GM13977 (cell line): ENCODE measurements around the gene TMEM267.
"Not testable (repeated sequence)": the region's sequence is repeated elsewhere in the genome, so short reads cannot be mapped to it uniquely, and the experiment has no call there.

Experiments
- DNase-seq: peaks from one replicate; pipeline ENCODE4 v3.0.0; 2012; ENCODE audit warnings: low spot score
- CTCF ChIP-seq: IDR thresholded peaks from 2 replicates; pipeline ENCODE4 v1.5.1; 2012; ENCODE audit warnings: mild to moderate bottlenecking, control low read depth; ENCODE audit not compliant: insufficient read depth; ENCODE audit errors: extremely low read depth, missing control alignments
- in situ Hi-C: fragments of 300-500 bp; cut with MboI; formaldehyde crosslinking; loops from one replicate; pipeline ENCODE4 v1.12.0; 2022; ENCODE audit warnings: low sequenced_read_pairs, low pct_unique_long_range_greater_than_20kb, mixed read lengths, inconsistent platforms; ENCODE audit not compliant: unreplicated experiment

The TMEM267 gene

GRCh38 chr5:43514471-43514815, 30.8 kb upstream of the TMEM267 start:
- DNase-seq, result no peak
- TF ChIP-seq CTCF, result no peak
- in situ Hi-C loops, result no loop called here

- in situ Hi-C loops, result no loop called here
- TF ChIP-seq CTCF, result no peak
- no peak for DNase-seq
Measured at GRCh38 chr5:43514025-43514424, 30.4 kb upstream of the TMEM267 start.

GRCh38 chr5:43511062-43511461, 27.4 kb upstream of the TMEM267 start:
- not testable (repeated sequence) for DNase-seq

GRCh38 chr5:43498581-43498980, 14.9 kb upstream of the TMEM267 start:
- in situ Hi-C loops, result no loop called here

More at GRCh38 chr5:43511062-43511461, 27.4 kb upstream of the TMEM267 start:
- in situ Hi-C loops, result not testable (repeated sequence)

GRCh38 chr5:43497311-43498104, 13.8 kb upstream of the TMEM267 start:
- DNase-seq, result no peak
- TF ChIP-seq CTCF, result no peak
- in situ Hi-C loops, result no loop called here

More at GRCh38 chr5:43498581-43498980, 14.9 kb upstream of the TMEM267 start:
- no peak for TF ChIP-seq CTCF
- DNase-seq, result no peak

GRCh38 chr5:43491326-43491725, 7.7 kb upstream of the TMEM267 start:
- TF ChIP-seq CTCF, result no peak
- in situ Hi-C loops, result no loop called here
- no peak for DNase-seq

GRCh38 chr5:43486353-43486752, 2.7 kb upstream of the TMEM267 start:
- TF ChIP-seq CTCF, result no peak
- no peak for DNase-seq
- in situ Hi-C loops, result no loop called here
